ENCODE results near the gene MSH2.
A peak's percentile ranks its signal among the peaks of the same experiment; 100 is the strongest.

Gene MSH2

DNA sequence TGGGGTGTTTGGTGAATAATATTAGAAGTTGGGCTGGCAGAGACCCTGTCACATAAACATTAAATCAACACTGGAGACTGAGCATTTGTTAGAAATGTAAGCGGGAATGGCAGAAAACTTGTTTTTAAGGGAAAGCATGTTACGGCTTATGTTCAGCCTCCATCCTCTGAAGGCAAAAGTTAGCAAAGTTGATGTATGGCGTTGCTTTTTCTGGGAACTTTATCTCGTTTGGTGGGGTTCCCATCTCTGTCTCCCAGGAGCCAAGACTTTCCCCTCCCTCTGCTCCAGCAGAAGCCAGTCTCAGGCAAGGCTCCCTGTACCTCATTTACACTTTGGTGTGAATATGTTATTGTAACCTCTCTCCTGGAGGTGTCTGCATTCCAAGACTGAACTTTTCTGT is 105.1 kb downstream of the MSH2 start:
- DNase-seq (ENCODE audit: low read depth, low spot score): no peak

DNA sequence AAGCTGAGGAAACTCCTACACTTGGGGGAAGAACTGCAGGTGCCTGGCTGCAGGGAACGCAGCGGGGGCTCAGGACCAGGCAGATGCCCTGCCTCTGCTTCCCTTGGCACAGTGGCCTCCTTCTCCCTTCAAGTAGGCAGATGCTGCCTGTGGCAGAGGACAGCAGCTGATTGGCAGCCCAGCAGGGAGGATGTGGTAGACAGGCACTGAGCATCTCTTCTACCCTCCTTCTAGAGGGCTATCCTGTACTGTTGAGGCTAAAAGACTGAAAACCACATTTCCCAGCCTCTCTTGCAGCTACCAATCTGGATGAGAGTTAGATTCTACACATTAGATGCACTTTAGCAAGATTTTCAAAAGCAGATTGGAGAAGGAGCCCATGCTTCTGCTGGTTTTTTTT is 105.7 kb downstream of the MSH2 start:
- no peak for DNase-seq (ENCODE audit: low read depth, low spot score)

- no peak for DNase-seq (ENCODE audit: low read depth, low spot score)
These were observed 106.3 kb downstream of the MSH2 start for GRCh38 chr2:47509250-47509649.

DNA sequence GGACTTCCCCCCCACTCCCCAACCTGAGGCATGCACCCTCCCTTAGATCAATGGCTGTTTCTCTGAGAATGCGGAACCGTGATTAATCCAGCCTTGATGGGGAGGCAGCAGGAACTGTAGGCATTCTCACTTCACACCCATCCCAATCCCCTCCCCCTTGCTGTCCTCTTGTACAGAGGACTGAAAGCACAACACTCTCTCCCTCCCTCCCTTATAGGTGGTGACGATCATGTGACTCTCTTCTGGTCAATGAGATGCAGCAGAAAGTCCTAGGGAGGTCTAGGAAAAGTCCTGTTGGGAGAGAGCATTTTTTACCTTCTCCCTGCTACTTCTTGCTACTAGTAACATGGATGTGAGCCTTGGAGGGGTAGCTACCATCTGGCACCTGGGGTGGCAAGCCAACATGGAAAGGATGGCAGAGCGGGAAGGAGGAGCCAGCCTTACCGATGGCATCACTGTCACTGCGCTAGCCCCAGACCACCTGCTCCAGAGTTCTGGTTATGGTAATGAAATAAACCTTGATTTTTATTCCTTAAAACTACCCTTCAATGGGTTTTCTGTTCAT is 106.9 kb downstream of the MSH2 start:
- no peak for DNase-seq (ENCODE audit: low read depth, low spot score)

DNA sequence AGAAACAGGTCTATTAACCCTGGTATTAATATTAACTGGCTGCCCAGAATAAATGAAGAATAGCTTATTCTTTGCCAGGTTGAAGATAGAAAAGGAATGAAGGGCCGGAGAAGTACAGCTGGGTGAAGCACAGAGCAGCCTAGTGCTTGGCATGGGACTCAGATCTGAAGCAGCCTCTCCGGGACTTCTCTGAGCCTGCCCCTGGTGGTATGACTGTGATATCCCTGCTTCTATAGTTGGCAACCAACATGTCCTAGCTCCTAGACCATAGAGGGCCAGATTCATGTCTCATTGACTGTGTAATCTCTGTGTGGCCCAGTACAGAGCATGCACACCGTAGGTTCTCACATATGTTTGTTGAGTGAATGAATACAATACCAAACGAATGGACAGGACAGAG is 107.8 kb downstream of the MSH2 start:
- no peak for DNase-seq (ENCODE audit: low read depth, low spot score)

GRCh38 chr2:47512581-47513083 is 109.7 kb downstream of the MSH2 start:
- peak; percentile 36 for DNase-seq (ENCODE audit: low read depth, low spot score)

DNA sequence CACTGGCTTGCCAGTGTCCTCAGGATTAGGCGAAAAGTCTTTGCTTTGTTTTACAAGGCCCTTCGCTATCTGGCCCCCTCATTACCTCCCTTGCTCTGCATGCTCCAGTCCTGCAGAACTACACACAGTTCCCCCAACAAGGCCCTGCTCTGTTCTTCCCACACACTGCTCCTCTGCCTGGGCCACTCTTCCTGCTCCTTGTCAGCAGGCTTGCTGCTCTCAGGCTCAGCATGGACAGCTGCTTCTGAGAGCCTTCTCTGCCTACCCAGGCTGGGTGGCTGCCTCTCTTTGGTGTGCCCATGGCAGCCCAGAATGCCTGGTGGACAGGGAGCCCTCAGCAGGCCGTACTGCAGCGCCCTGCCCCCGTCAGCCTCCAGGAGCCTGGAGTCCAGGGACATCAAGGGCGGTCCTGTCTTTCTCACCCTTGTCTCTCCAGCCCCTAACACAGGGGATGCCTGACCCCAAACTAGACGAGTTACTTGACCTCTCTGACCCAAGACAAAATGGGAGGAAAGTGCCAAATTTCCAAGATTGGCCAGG is 111.1 kb downstream of the MSH2 start:
- DNase-seq (ENCODE audit: low read depth, low spot score): no peak

GRCh38 chr2:47516360-47517104 is 113.6 kb downstream of the MSH2 start:
- DNase-seq (ENCODE audit: low read depth, low spot score): no peak

DNA sequence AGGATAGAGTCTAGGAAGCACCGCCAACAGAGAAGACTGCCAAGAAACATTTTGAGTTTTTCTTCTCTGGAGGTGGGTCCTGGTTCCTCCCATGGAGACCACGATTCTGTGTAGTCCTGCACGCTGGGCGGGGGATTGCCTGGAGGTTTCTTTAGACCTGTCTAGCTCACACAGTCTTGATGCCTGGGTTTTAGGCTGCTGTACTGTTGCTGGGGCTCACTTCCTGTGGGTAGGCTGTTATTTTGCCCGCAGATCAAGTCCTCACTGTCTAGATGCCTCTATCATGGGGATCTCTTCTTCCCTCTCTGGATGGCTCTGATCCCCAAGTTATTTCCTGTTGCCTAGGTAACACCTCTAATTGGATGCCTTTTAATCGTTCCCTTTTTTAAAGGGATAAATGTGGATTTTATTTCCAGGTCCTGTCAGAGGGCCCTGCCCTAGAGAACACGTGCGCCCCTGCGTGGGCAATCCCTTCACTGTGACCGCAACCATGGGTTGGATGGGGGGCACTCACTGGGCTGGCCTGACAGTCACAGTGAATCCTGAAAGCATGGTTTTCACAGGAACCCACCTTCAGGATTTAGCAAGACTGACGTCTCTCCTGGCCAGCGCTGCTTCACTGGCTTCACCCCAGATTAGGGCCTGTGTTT is 115.7 kb downstream of the MSH2 start:
- no peak for DNase-seq (ENCODE audit: low read depth, low spot score)

- DNase-seq (ENCODE audit: low read depth, low spot score): no peak
These were observed 116.2 kb downstream of the MSH2 start for GRCh38 chr2:47519147-47519537.

DNA sequence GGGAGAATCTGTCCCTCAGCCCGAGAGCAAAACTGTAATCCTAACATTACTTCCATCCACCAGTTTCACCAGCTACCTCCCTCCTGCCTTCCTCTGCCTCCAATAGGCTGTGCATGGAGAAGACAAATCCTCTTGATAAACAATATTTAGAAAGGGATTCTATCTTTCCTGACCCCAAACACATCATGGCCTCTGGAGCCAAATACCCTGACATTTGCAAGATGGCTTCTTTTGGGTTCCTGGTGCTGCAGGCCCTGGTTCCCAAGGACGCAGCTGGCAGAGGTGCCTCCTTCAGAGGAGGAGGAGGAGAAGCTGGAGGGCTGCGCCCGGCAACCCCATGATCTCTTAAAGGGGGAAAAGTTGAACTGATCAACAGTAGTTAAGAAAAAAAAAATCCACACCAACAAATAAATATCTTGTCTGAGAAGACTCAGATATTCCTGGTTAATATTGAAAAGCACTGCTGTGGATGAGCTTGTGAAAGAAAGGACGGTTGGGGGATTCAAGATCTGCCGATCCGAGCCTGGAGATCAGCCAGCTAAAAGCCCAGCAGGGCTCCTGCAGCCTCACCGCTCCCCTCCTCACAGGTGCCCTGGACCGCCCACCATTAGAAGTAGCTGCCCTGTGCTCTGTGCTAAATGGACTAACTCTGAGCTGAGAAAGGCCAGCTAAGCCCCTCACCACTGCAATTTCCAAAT is 116.8 kb downstream of the MSH2 start:
- peak; percentile 26 for DNase-seq (ENCODE audit: low read depth, low spot score)

- DNase-seq (ENCODE audit: low read depth, low spot score): no peak
These were observed 117.3 kb downstream of the MSH2 start for GRCh38 chr2:47520302-47520630.

GRCh38 chr2:47520825-47521665 is 118.1 kb downstream of the MSH2 start:
- DNase-seq (ENCODE audit: low read depth, low spot score): peak; percentile 88

- DNase-seq (ENCODE audit: low read depth, low spot score): no peak
These were observed 118.8 kb downstream of the MSH2 start for GRCh38 chr2:47521666-47522285.

DNA sequence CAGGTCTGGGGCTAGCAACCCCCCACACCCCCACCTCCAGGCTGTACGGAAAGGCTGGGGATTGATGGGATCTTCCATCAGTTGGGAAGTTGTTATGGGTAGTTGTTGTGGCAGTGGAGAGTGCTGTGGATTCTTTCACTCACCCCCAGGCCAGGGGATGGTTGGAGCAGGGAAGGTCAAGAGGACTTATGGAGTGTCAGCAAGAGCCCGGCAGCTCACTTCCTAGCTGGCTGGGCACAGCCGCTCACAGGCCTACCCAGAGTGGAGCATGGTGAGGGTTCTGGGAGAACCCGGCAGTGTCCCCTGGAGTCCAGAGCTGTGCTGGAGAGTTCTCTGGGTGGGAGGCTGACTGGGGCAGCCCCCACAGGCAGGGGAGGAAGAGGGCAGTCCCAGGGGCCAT is 122.2 kb downstream of the MSH2 start:
- DNase-seq (ENCODE audit: low read depth, low spot score): no peak

GRCh38 chr2:47528455-47528854 is 125.5 kb downstream of the MSH2 start:
- DNase-seq (ENCODE audit: low read depth, low spot score): no peak

DNA sequence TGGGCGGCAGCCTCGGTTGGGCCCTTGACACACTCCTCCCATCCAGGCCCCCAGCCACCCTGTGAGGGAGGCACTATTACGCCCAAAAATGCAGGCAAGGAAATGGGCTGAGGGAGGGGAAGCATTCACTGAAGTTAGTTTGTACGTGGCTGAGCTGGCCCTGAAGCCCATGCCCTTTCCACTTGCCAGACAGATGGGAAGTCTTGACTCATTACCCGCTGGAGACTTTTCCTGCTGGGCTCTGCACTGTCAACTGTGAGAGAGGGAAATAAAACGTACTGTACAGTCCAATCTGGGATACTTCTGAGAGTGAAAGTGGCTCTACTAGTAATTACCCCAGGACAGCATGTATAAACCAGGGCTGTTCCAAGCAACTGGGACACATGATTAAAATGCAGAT is 125.9 kb downstream of the MSH2 start:
- DNase-seq (ENCODE audit: low read depth, low spot score): no peak

GRCh38 chr2:47530105-47530760 is 127.3 kb downstream of the MSH2 start:
- DNase-seq (ENCODE audit: low read depth, low spot score): no peak

- no peak for DNase-seq (ENCODE audit: low read depth, low spot score)
These were observed 128.6 kb downstream of the MSH2 start for GRCh38 chr2:47531378-47532042.
